A549 treated with DMSO at 1 μM for 4 hours (cell line): ENCODE measurements around the gene COQ8A. TPM values are rescaled to one million over a fixed set of nuclear protein-coding genes. Genes with fewer than 3 reads are reported as not detected.

ENCODE experiments used
- total RNA-seq: library from RNA; stranded (reverse); fragments of 200-300 nt; extraction: Qiagen RNA extraction; gene quantifications from 5 replicates; pipeline ENCODE4 v1.2.3, GENCODE V29; 2022; ENCODE audit warnings: low read depth

The COQ8A gene
- total RNA-seq = 18.9 to 24.1 TPM (median 21.4 TPM) in 5 replicates

GRCh38 chr1:226940029-226940805 is at the start of gene COQ8A:
Gene COQ8A (plus strand): TSS chr1:226940294. CDS start chr1:226961386, 21,092 bp downstream.

Other genes with a start within 250 kb of the COQ8A start
- 2.4 to 3.3 TPM (median 3.0 TPM) in 5 replicates for gene ITPKB, start 201.0 kb upstream of the COQ8A start, total RNA-seq
- gene PSEN2, start 69.7 kb upstream of the COQ8A start, total RNA-seq = 26.3 to 28.3 TPM (median 27.3 TPM) in 5 replicates